Peyer's patch (tissue), 4 donors: Measurements from ENCODE around the gene CPNE9. TPM values are rescaled to one million over a fixed set of nuclear protein-coding genes. Genes with fewer than 3 reads are reported as not detected.
A peak's percentile ranks its signal among the peaks of the same experiment; 100 is the strongest.

Source experiments
- DNase-seq, 3 donors: peaks; one replicate each; pipeline ENCODE4 v3.0.0-alpha.2; 2017 to 2019
- H3K27ac ChIP-seq, 4 donors: fragments of 200-600 bp; sonication (generic); one replicate each; pipeline ENCODE4 v1.5.1; 2016 to 2019
- H3K27me3 ChIP-seq, 2 donors: fragments of 200-600 bp; sonication (generic); one replicate each; pipeline ENCODE4 v1.5.1; 2019
- H3K36me3 ChIP-seq, 3 donors: fragments of 200-600 bp; sonication (generic); one replicate each; pipeline ENCODE4 v1.5.1; 2016 to 2019
- H3K4me1 ChIP-seq, 4 donors: fragments of 200-600 bp; sonication (generic); one replicate each; pipeline ENCODE4 v1.5.1; 2016 to 2019
- H3K4me3 ChIP-seq, 4 donors: fragments of 200-600 bp; sonication (generic); 1 replicate in 3 of 4; 2 replicates in 1 of 4; pipeline ENCODE4 v1.5.1; 2016 to 2019; ENCODE audit warnings: mild to moderate bottlenecking in 1 of 4
- H3K9me3 ChIP-seq, 4 donors: fragments of 200-600 bp; sonication (generic); one replicate each; pipeline ENCODE4 v1.5.1; 2016 to 2019; ENCODE audit warnings: mild to moderate bottlenecking in 1 of 4
- CTCF ChIP-seq, 6 experiments: fragments of 450-650 bp in 4 of 6; fragments of 200-600 bp in 2 of 6; sonication (generic) in 1 of 6; IDR thresholded peaks; one replicate each; pipeline ENCODE4 v1.5.1; 2017 to 2019; ENCODE audit warnings: antibody characterized with exemption in 6 of 6, mild to moderate bottlenecking in 3 of 6, moderate library complexity in 1 of 6
- POLR2A ChIP-seq, 2 donors: fragments of 450-650 bp; IDR thresholded peaks; one replicate each; pipeline ENCODE4 v1.5.1; 2017; ENCODE audit warnings: antibody characterized with exemption in 2 of 2, mild to moderate bottlenecking in 2 of 2, moderate library complexity in 2 of 2
- total RNA-seq, 4 donors: library from RNA; depleted of rRNA; stranded (reverse); fragments of >200 nt; gene quantifications; one replicate each; pipeline ENCODE4 v1.1.0, GENCODE V29; 2016

Gene CPNE9
- total RNA-seq, 4 donors from 2014 or later = not detected

DNA sequence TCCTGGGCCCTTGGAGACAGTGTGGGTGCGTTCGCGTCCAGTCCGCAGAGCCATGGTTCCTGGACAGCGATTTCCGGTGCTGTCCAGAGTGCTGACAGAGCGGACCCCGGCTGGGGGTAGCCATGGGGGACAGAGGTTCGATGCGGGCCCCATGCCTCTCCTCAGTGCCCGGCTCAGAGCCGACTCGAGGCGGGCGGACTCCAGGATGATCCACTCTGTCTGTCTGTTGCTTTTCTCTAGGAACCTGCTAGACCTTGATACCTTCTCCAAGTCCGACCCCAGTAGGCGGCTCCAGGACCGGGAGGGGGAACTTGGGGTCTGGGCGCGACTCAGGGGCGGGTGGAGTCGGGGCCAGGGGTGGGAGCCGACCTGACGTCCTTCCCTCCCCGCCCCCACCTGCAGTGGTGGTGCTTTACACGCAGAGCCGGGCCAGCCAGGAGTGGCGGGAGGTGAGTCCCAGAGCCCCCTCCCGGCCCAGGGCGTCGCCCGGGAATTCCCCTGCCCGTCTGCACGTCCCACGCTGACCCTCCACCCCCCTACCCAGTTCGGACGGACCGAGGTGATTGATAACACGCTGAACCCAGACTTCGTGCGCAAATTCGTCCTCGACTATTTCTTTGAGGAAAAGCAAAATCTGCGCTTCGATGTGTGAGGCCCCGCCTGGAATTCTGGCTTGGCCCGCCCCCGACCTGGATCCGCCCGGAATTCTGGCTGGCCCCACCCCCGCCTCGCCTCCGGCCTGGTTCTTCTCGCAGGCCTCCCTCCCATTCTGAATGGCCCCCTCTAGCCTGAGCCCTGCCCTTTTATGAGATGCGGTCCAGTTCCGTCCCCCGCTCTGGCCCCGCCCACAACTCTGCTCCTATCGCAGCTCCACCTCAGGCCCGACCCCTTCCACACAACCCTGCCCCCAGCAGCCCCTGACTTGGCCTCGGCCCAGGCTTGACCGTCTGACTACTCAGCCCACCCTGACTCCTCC is 1.0 kb downstream of the CPNE9 start:
- DNase-seq = no peak
- no peaks in the 10 kb centered on the region for H3K9me3 ChIP-seq
- no peak overlapping the region for H3K27ac ChIP-seq
- peaks cover 0 to 18% (median 10%) of the 10 kb centered on the region in 4 donors for H3K4me1 ChIP-seq
- H3K27me3 ChIP-seq = peaks cover 0 to 5% of the 10 kb centered on the region in 2 donors
- TF ChIP-seq POLR2A (IDR thresholded peaks at IDR 0.05) = no peak
- no peak for TF ChIP-seq CTCF (IDR thresholded peaks at IDR 0.05)
- H3K4me3 ChIP-seq = peak overlapping the region in 3 of 4 donors; percentile 24 to 41 (median 27)
- peaks cover 0 to 20% (median 0%) of the 10 kb centered on the region in 3 donors for H3K36me3 ChIP-seq

DNA sequence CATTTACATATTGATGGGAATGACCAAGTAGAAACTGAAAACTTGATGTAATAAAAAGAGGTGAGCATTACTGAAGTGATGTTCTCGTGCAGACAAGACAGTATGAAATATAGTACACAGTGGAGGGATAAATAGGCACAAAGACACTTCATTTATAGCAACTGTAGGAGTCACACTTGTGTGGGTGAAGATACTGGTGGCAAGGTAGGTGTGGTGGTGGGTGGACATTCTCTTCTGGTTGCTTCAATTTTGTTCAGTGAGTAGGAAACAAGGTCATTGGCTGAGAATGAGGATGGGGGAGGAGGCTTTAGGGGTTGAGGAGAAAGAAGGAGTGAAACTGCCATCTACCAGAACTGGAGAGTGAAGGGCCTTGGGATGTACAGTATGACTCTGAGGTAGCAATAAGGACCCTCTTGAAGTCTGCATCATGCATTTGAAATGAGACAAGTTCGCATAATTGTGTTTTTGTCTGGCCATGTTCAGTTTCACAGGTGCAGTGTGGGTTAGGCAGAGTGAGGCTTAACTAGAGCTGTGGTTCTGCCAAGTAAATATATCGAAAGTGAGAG is 6.6 kb downstream of the CPNE9 start:
- no peak for DNase-seq
- TF ChIP-seq CTCF (IDR thresholded peaks at IDR 0.05) = no peak
- no peak for TF ChIP-seq POLR2A (IDR thresholded peaks at IDR 0.05)
- Histone ChIP-seq H3K4me3 (no peak overlapping the region), H3K4me1 (peaks cover 0 to 1% (median 0%) of the 10 kb centered on the region in 4 donors), H3K27me3 (no peaks in the 10 kb centered on the region), H3K9me3 (no peaks in the 10 kb centered on the region), H3K36me3 (no peaks in the 10 kb centered on the region), H3K27ac (no peak overlapping the region)

DNA sequence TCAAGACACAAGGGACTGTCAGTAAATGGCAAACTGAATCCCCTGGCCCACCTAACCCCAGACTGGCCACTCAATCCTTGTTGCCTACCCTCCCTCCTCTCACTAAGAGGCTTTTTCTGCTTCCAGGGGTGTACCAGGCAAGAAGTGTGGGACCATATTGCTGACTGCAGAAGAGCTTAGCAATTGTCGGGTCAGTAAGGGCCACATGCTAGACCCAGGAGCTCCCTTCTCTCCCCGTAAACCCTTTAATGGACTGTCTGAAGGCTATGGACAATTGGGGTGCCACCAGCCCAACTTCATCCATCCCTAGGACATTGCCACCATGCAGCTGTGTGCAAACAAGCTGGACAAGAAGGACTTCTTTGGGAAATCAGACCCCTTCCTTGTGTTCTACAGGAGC is 8.8 kb downstream of the CPNE9 start:
- H3K4me1 ChIP-seq = peaks cover 0 to 13% (median 0%) of the 10 kb centered on the region in 4 donors
- H3K4me3 ChIP-seq = no peak overlapping the region
- H3K27ac ChIP-seq = no peak overlapping the region
- no peaks in the 10 kb centered on the region for H3K9me3 ChIP-seq
- H3K36me3 ChIP-seq = no peaks in the 10 kb centered on the region
- DNase-seq = no peak
- no peaks in the 10 kb centered on the region for H3K27me3 ChIP-seq
- TF ChIP-seq POLR2A (IDR thresholded peaks at IDR 0.05) = no peak
- no peak for TF ChIP-seq CTCF (IDR thresholded peaks at IDR 0.05)

DNA sequence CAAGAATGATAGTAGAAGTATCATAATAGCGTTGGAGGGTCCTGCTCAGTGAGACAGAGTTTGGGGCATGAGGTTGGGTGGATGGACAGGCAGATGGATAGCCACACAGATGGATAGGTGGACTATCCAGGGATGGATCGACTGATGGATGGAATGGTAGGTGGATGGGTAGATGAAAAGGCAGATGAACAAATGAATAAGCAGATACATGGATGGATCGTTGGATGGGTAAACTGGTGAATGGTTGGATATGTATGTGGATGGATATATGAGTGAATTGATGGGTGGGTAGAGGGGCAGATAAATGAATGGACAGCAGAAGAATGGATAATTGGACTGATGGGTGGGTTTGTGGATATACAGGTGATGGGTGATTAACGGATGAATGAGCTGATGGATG is 9.5 kb downstream of the CPNE9 start:
- H3K27me3 ChIP-seq = no peaks in the 10 kb centered on the region
- H3K27ac ChIP-seq = no peak overlapping the region
- TF ChIP-seq CTCF (IDR thresholded peaks at IDR 0.05) = no peak
- TF ChIP-seq POLR2A (IDR thresholded peaks at IDR 0.05) = no peak
- no peaks in the 10 kb centered on the region for H3K36me3 ChIP-seq
- no peak for DNase-seq
- peaks cover 0 to 13% (median 0%) of the 10 kb centered on the region in 4 donors for H3K4me1 ChIP-seq
- H3K9me3 ChIP-seq = no peaks in the 10 kb centered on the region
- no peak overlapping the region for H3K4me3 ChIP-seq

GRCh38 chr3:9715136-9715535 is 11.5 kb downstream of the CPNE9 start:
- TF ChIP-seq CTCF (IDR thresholded peaks at IDR 0.05) (no peak), POLR2A (IDR thresholded peaks at IDR 0.05) (no peak)
- no peak for DNase-seq
- Histone ChIP-seq H3K4me3 (no peak overlapping the region), H3K27ac (no peak overlapping the region), H3K27me3 (no peaks in the 10 kb centered on the region), H3K9me3 (no peaks in the 10 kb centered on the region), H3K4me1 (peaks cover 0 to 13% (median 0%) of the 10 kb centered on the region in 4 donors), H3K36me3 (no peaks in the 10 kb centered on the region)
